ENCODE measurements around the gene SEMA4D.

Gene SEMA4D

DNA sequence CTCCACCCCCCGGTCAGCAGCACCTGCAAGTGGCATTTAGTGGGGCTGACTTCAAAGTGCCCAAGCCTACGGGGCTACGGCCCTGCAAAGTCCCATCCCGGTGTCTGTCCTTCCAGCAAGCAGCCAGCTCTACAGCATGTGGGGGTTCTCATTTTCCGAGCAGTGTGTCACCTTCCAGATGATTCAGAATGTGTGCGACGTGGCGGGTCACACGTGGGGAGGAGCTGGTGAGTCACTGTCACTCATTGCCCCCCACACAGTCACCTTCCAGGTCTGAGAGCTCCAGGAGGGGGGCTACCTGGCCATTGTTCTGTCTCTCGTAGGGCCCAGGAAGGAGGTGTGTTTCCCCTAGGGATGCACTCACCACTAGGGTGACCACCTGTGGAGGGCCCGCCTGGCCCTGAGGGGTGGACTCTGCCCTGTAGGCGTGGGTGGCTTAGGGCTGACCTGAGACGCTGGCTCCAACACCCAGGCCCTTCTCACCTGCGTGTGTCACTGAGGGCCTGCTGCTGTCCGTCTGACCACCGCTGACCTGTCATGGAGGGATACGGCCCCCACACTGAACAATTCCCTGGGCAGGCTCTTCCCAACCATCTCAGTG is 70.2 kb downstream of the SEMA4D start:
- no peak for TF ChIP-seq CTCF (IDR thresholded peaks at IDR 0.05)

DNA sequence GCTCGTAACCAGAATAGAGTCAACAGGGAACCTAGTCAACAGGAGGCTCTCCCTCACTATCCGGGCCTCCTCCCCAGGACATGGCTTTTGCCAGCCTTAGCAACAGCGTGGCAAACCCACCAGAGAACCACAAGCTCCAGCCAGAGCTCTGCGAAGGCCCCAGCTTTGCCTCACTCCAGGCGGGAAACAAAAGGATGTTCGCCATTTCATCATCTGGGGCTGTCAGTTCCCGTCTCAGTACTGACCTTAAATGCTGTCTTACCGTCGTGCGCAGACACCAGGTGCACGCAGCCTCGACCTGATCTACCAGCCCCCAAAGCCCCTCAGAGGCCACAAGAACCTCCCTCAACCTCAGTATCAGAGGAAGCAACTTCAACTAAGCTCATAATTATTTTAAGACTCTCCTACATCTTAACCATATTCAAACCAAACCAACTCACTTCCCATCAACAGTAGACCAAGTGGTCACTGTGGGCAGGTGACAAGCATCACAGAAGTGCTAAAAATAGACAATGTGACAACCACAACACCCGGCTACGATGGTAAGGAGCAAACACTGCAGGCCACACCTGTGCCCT is 71.4 kb downstream of the SEMA4D start:
- TF ChIP-seq CTCF (IDR thresholded peaks at IDR 0.05), result no peak

GRCh38 chr9:89425921-89426383 is 72.0 kb downstream of the SEMA4D start:
- TF ChIP-seq CTCF (IDR thresholded peaks at IDR 0.05), result no peak

GRCh38 chr9:89425024-89425805 is 72.7 kb downstream of the SEMA4D start:
- no peak for TF ChIP-seq CTCF (IDR thresholded peaks at IDR 0.05)

- no peak for TF ChIP-seq CTCF (IDR thresholded peaks at IDR 0.05)
Measured at GRCh38 chr9:89422151-89422975, 75.5 kb downstream of the SEMA4D start.

GRCh38 chr9:89421595-89421994 is 76.3 kb downstream of the SEMA4D start:
- no peak for TF ChIP-seq CTCF (IDR thresholded peaks at IDR 0.05)
